ENCODE results near the gene NLK. TPM values are rescaled to one million over a fixed set of nuclear protein-coding genes. Genes with fewer than 3 reads are reported as not detected.
"Not testable (repeated sequence)": the region's sequence is repeated elsewhere in the genome, so short reads cannot be mapped to it uniquely, and the experiment has no call there.

NLK gene
- polyA plus RNA-seq, 2 donors, result 3.1 to 4.4 TPM

DNA sequence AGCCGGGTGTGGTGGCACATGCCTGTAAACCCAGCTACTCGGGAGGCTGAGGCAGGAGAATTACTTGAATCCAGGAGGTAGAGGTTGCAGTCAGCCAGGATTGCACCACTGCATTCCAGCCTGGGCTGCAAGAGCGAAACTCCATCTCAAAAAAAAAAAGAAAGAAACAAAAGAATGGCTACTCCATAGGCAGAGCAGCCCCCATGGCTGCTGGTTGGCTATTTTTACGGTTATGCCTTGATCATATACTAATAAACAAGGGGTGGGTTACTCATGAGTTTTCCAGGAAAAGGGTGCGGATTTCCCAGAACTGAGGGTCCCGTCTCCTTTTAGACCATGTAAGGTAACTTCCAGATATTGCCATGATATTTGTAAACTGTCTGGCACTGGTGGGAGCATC, 200.3 kb downstream of the NLK start:
- Histone ChIP-seq H3K27me3 (ENCODE audit: control insufficient read depth in 1 of 2, insufficient read depth in 2 of 2, low read length in 2 of 2) (no peaks in the 10 kb centered on the region), H3K4me3 (ENCODE audit: low read depth in 1 of 2, low read length in 2 of 2) (no peak overlapping the region), H3K36me3 (ENCODE audit: control insufficient read depth in 2 of 2, insufficient read depth in 2 of 2, low read length in 1 of 2) (no peaks in the 10 kb centered on the region), H3K9me3 (ENCODE audit: control insufficient read depth in 2 of 2, insufficient read depth in 1 of 2, low read depth in 1 of 2, low read length in 1 of 2) (no peaks in the 10 kb centered on the region), H3K4me1 (ENCODE audit: control insufficient read depth in 2 of 2, insufficient read depth in 2 of 2, low read length in 1 of 2) (no peaks in the 10 kb centered on the region), H3K27ac (ENCODE audit: low read depth in 2 of 2, low read length in 1 of 2) (no peak overlapping the region)
- WGBS, 2 donors, result 89% methylated on average over 6 of the region's 6 CpGs

DNA sequence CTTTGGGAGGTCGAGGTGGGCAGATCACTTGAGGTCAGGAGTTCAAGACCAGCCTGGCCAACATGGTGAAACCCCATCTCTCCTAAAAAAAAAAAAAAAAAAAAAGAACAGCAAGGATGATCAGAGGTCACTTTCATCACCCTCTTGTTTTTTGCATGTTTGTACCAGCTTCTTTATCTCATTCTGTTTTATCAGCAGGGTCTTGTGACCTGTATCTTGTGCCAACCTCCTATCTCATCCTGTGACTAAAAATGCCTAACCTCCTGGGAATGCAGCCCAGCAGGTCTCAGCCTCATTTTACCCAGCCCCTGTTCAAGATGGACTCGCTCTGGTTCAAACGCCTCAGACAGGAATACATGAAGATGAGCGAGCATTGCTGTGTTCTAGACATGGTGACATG, 200.8 kb downstream of the NLK start:
- H3K4me3 ChIP-seq (ENCODE audit: low read depth in 1 of 2, low read length in 2 of 2); H3K9me3 ChIP-seq (ENCODE audit: control insufficient read depth in 2 of 2, insufficient read depth in 1 of 2, low read depth in 1 of 2, low read length in 1 of 2); H3K27me3 ChIP-seq (ENCODE audit: control insufficient read depth in 1 of 2, insufficient read depth in 2 of 2, low read length in 2 of 2); H3K36me3 ChIP-seq (ENCODE audit: control insufficient read depth in 2 of 2, insufficient read depth in 2 of 2, low read length in 1 of 2); H3K27ac ChIP-seq (ENCODE audit: low read depth in 2 of 2, low read length in 1 of 2); H3K4me1 ChIP-seq (ENCODE audit: control insufficient read depth in 2 of 2, insufficient read depth in 2 of 2, low read length in 1 of 2): not testable (repeated sequence)
- WGBS, 2 donors, result 70 to 76% methylated on average over 4 of the region's 4 CpGs

DNA sequence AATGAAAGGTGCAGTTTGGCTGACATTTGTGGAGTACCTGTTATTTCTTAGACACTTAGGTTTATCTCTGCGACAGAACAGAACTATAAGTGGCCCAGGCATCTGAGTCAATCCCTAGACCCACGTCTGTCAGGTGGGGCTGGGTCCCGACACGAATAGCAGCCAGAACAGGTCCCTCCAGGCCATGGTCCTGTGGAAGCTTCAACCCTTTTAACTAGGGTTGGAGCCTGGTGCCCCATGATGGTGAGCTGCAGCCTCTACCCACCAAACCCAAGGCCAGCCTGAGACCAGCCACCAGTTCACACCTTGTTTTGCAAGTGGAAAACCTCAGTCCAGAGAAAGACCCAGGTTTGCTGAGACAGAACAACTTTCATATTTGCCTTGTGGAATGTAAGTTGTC, 202.0 kb downstream of the NLK start:
- Histone ChIP-seq H3K36me3 (ENCODE audit: control insufficient read depth in 2 of 2, insufficient read depth in 2 of 2, low read length in 1 of 2) (no peaks in the 10 kb centered on the region), H3K4me3 (ENCODE audit: low read depth in 1 of 2, low read length in 2 of 2) (no peak overlapping the region), H3K27ac (ENCODE audit: low read depth in 2 of 2, low read length in 1 of 2) (no peak overlapping the region), H3K27me3 (ENCODE audit: control insufficient read depth in 1 of 2, insufficient read depth in 2 of 2, low read length in 2 of 2) (no peaks in the 10 kb centered on the region), H3K4me1 (ENCODE audit: control insufficient read depth in 2 of 2, insufficient read depth in 2 of 2, low read length in 1 of 2) (no peaks in the 10 kb centered on the region), H3K9me3 (ENCODE audit: control insufficient read depth in 2 of 2, insufficient read depth in 1 of 2, low read depth in 1 of 2, low read length in 1 of 2) (no peaks in the 10 kb centered on the region)
- WGBS, 2 donors, result 84 to 97% methylated on average over 4 of the region's 4 CpGs

Other genes with a start within 250 kb of the NLK start
- under 1 TPM; 0.04 to 0.26 TPM for gene NOS2, start 242.1 kb upstream of the NLK start, polyA plus RNA-seq
- 1 to 10 TPM; 2.5 to 3.9 TPM for gene LYRM9, start 149.3 kb upstream of the NLK start, polyA plus RNA-seq